NCI-H2227 (cell line): ENCODE measurements around the gene PDCL2.
"Not testable (repeated sequence)": the region's sequence is repeated elsewhere in the genome, so short reads cannot be mapped to it uniquely, and the experiment has no call there.

Experiments
- DNase-seq: peaks from one replicate; lab custom pipeline; 2025; ENCODE audit not compliant: unreplicated experiment; lab: John Stamatoyannopoulos, UW

Gene PDCL2

GRCh38 chr4:55592014-55592413, at the start of gene PDCL2:
TSS of gene PDCL2 (minus strand) at chr4:55592245. CDS start at chr4:55592109, 136 bp downstream.
- no peak for DNase-seq

GRCh38 chr4:55637272-55637820, 45.3 kb upstream of the PDCL2 start:
- peak; percentile 7 for DNase-seq

- no peak for DNase-seq
These were observed 44.6 kb upstream of the PDCL2 start for GRCh38 chr4:55636656-55636999.

GRCh38 chr4:55635741-55636655, 44.0 kb upstream of the PDCL2 start, which contains the start of gene NMU:
TSS of gene NMU (minus strand) at chr4:55636298. CDS start at chr4:55636192, 106 bp downstream.
- DNase-seq, result peak; percentile 30

GRCh38 chr4:55635282-55635681, 43.2 kb upstream of the PDCL2 start:
- DNase-seq, result no peak

GRCh38 chr4:55634417-55635128, 42.5 kb upstream of the PDCL2 start:
- no peak for DNase-seq

GRCh38 chr4:55633903-55634302, 41.9 kb upstream of the PDCL2 start:
- DNase-seq, result no peak

- DNase-seq, result no peak
These were observed 33.8 kb upstream of the PDCL2 start for GRCh38 chr4:55625835-55626234.

- DNase-seq, result not testable (repeated sequence)
These were observed 32.0 kb upstream of the PDCL2 start for GRCh38 chr4:55624063-55624462.

GRCh38 chr4:55618546-55619143, 26.6 kb upstream of the PDCL2 start:
- DNase-seq, result no peak

- no peak for DNase-seq
These were observed 25.6 kb upstream of the PDCL2 start for GRCh38 chr4:55617587-55618197.

- no peak for DNase-seq
These were observed 23.0 kb upstream of the PDCL2 start for GRCh38 chr4:55615008-55615407.

GRCh38 chr4:55613621-55614020, 21.6 kb upstream of the PDCL2 start:
- no peak for DNase-seq

- DNase-seq, result no peak
These were observed 20.3 kb upstream of the PDCL2 start for GRCh38 chr4:55612341-55612740.

GRCh38 chr4:55611358-55612059, 19.5 kb upstream of the PDCL2 start:
- DNase-seq, result no peak

GRCh38 chr4:55610381-55610780, 18.3 kb upstream of the PDCL2 start:
- DNase-seq, result no peak

- no peak for DNase-seq
These were observed 17.4 kb upstream of the PDCL2 start for GRCh38 chr4:55609393-55609866.

GRCh38 chr4:55608591-55608990, 16.5 kb upstream of the PDCL2 start:
- no peak for DNase-seq

GRCh38 chr4:55604996-55605395, 13.0 kb upstream of the PDCL2 start:
- DNase-seq, result no peak

GRCh38 chr4:55600640-55601039, 8.6 kb upstream of the PDCL2 start:
- DNase-seq, result no peak
